Natural killer cell (primary cell): Measurements from ENCODE around the gene FGFR2. TPM values are rescaled to one million over a fixed set of nuclear protein-coding genes. Genes with fewer than 3 reads are reported as not detected.

Experiments
- ATAC-seq, 3 donors: fragments of 150-1000 bp in 2 of 3; fragments of 200-7000 bp in 1 of 3; cut with Tn5 transposase; 1 replicate in 1 of 3; 2 replicates in 2 of 3; pipeline ENCODE4 v1.10.0; 2021; ENCODE audit warnings: mild to moderate bottlenecking in 2 of 3, moderate library complexity in 2 of 3
- DNase-seq, 2 donors: peaks; one replicate each; pipeline versions ENCODE4 v3.0.0 to v3.0.0-alpha.2; 2013 to 2021; ENCODE audit warnings: mixed read lengths in 1 of 2
- H3K27ac ChIP-seq: one replicate; pipeline ENCODE4 v1.5.1; 2013; ENCODE audit warnings: mild to moderate bottlenecking, low read length
- H3K27me3 ChIP-seq: one replicate; pipeline ENCODE4 v1.6.1; 2013; ENCODE audit warnings: low read length; ENCODE audit not compliant: control insufficient read depth, insufficient read depth
- H3K36me3 ChIP-seq: one replicate; pipeline ENCODE4 v1.6.1; 2013; ENCODE audit warnings: low read length; ENCODE audit not compliant: control insufficient read depth, insufficient read depth
- H3K4me1 ChIP-seq: one replicate; pipeline ENCODE4 v1.6.1; 2013; ENCODE audit warnings: low read length; ENCODE audit not compliant: control insufficient read depth, insufficient read depth
- H3K4me3 ChIP-seq: one replicate; pipeline ENCODE4 v1.5.1; 2013; ENCODE audit warnings: low read length
- H3K9me3 ChIP-seq: one replicate; pipeline ENCODE4 v1.6.1; 2013; ENCODE audit warnings: low read length; ENCODE audit not compliant: control insufficient read depth, insufficient read depth
- H3K27ac Mint-ChIP-seq, 2 donors: one replicate each; pipeline ENCODE4 v1.8.0; 2022; ENCODE audit warnings: mild to moderate bottlenecking in 2 of 2, mixed read lengths in 2 of 2, moderate library complexity in 1 of 2
- H3K27me3 Mint-ChIP-seq, 2 donors: one replicate each; pipeline ENCODE4 v1.8.0; 2022; ENCODE audit warnings: low read depth in 2 of 2, mixed read lengths in 2 of 2
- H3K36me3 Mint-ChIP-seq: one replicate; pipeline ENCODE4 v1.8.0; 2022; ENCODE audit warnings: mixed read lengths
- H3K4me1 Mint-ChIP-seq, 2 donors: one replicate each; pipeline ENCODE4 v1.8.0; 2022; ENCODE audit warnings: mixed read lengths in 2 of 2
- H3K4me3 Mint-ChIP-seq: one replicate; pipeline ENCODE4 v1.8.0; 2022; ENCODE audit warnings: mild to moderate bottlenecking, moderate library complexity, mixed read lengths
- H3K9me3 Mint-ChIP-seq, 2 donors: one replicate each; pipeline ENCODE4 v1.8.0; 2022; ENCODE audit warnings: mixed read lengths in 2 of 2
- CTCF ChIP-seq: fragments of 200-600 bp; IDR thresholded peaks from one replicate; pipeline ENCODE4 v1.8.0; 2022; ENCODE audit warnings: antibody characterized with exemption
- WGBS: methylation state at CpG from one replicate; pipeline ENCODE4 v1.1.7; 2013; ENCODE audit warnings: missing lambda C conversion rate; ENCODE audit not compliant: insufficient coverage; 5-methylcytosine and 5-hydroxymethylcytosine counted together
- intact Hi-C: fragments of 100-400 bp; cut with micrococcal nuclease; formaldehyde crosslinking; loops from one replicate; pipeline ENCODE4 v1.14.2; 2022
- total RNA-seq, 4 donors: library from RNA; stranded (reverse); fragments of 120-200 nt in 1 of 4; gene quantifications; one replicate each; pipeline versions ENCODE4 v1.2.3 to v1.2.4, GENCODE V29; 2013 to 2022

FGFR2 gene
- total RNA-seq, 3 donors from 2014 or later (not counting 1 experiment from before 2014, with no cell fraction given) = 0.72 to 5.6 TPM; not detected in 1

- Mint-ChIP-seq H3K4me1 (no peaks in the 10 kb centered on the region), H3K4me3 (no peak overlapping the region), H3K27me3 (peaks cover 0 to 3% of the 10 kb centered on the region in 2 donors), H3K27ac (no peak overlapping the region), H3K36me3 (no peaks in the 10 kb centered on the region), H3K9me3 (no peaks in the 10 kb centered on the region)
- WGBS = 47% methylated on average over 5 of the region's 5 CpGs
- Histone ChIP-seq H3K4me1 (no peaks in the 10 kb centered on the region), H3K4me3 (no peak overlapping the region), H3K36me3 (no peaks in the 10 kb centered on the region), H3K9me3 (no peaks in the 10 kb centered on the region), H3K27ac (no peak overlapping the region), H3K27me3 (no peaks in the 10 kb centered on the region)
- ATAC-seq (no peak), DNase-seq (no peak)
- TF ChIP-seq CTCF = no peak
- intact Hi-C loops = no loop called here
These were observed 142.9 kb downstream of the FGFR2 start for GRCh38 chr10:121455377-121455776.

GRCh38 chr10:121454781-121455180 lies 143.5 kb downstream of the FGFR2 start:
- H3K36me3 Mint-ChIP-seq = no peaks in the 10 kb centered on the region
- no peak overlapping the region for H3K4me3 Mint-ChIP-seq
- 80% methylated on average over 4 of the region's 4 CpGs for WGBS

GRCh38 chr10:121453160-121453559 lies 145.1 kb downstream of the FGFR2 start:
- H3K36me3 Mint-ChIP-seq = no peaks in the 10 kb centered on the region
- H3K27me3 Mint-ChIP-seq = no peaks in the 10 kb centered on the region
- H3K27ac ChIP-seq = no peak overlapping the region
- intact Hi-C loops = no loop called here
- H3K36me3 ChIP-seq = no peaks in the 10 kb centered on the region
- no peaks in the 10 kb centered on the region for H3K4me1 Mint-ChIP-seq
- H3K27me3 ChIP-seq = no peaks in the 10 kb centered on the region
- H3K9me3 ChIP-seq = no peaks in the 10 kb centered on the region
- 70% methylated on average over 3 of the region's 3 CpGs for WGBS
- no peak overlapping the region for H3K4me3 ChIP-seq
- H3K4me1 ChIP-seq = no peaks in the 10 kb centered on the region
- ATAC-seq = no peak
- no peak overlapping the region for H3K27ac Mint-ChIP-seq
- no peak overlapping the region for H3K4me3 Mint-ChIP-seq
- no peak for TF ChIP-seq CTCF
- H3K9me3 Mint-ChIP-seq = no peaks in the 10 kb centered on the region
- DNase-seq = no peak

More at GRCh38 chr10:121454781-121455180, 143.5 kb downstream of the FGFR2 start:
- ATAC-seq (no peak), DNase-seq (no peak)
- no peak overlapping the region for H3K27ac Mint-ChIP-seq
- H3K4me3 ChIP-seq = no peak overlapping the region
- no peaks in the 10 kb centered on the region for H3K27me3 ChIP-seq
- no peaks in the 10 kb centered on the region for H3K9me3 Mint-ChIP-seq
- no peaks in the 10 kb centered on the region for H3K4me1 Mint-ChIP-seq
- no peak for TF ChIP-seq CTCF
- no peaks in the 10 kb centered on the region for H3K4me1 ChIP-seq
- intact Hi-C loops = no loop called here
- H3K27ac ChIP-seq = no peak overlapping the region
- no peaks in the 10 kb centered on the region for H3K9me3 ChIP-seq
- no peaks in the 10 kb centered on the region for H3K36me3 ChIP-seq
- H3K27me3 Mint-ChIP-seq = peaks cover 0 to 3% of the 10 kb centered on the region in 2 donors

- Histone ChIP-seq H3K4me1 (no peaks in the 10 kb centered on the region), H3K27ac (no peak overlapping the region), H3K4me3 (no peak overlapping the region), H3K9me3 (no peaks in the 10 kb centered on the region), H3K27me3 (no peaks in the 10 kb centered on the region), H3K36me3 (no peaks in the 10 kb centered on the region)
- Mint-ChIP-seq H3K27me3 (no peaks in the 10 kb centered on the region), H3K4me1 (no peaks in the 10 kb centered on the region), H3K36me3 (no peaks in the 10 kb centered on the region), H3K9me3 (no peaks in the 10 kb centered on the region), H3K27ac (no peak overlapping the region), H3K4me3 (no peak overlapping the region)
- WGBS = 42% methylated on average over 3 of the region's 4 CpGs
- ATAC-seq (peak in 1 of 3 donors; percentile 40), DNase-seq (no peak)
- intact Hi-C loops = no loop called here
- TF ChIP-seq CTCF = no peak
These were observed 145.7 kb downstream of the FGFR2 start for GRCh38 chr10:121452581-121452980.
